ENCODE measurements around the gene EAF1.

Gene EAF1

DNA sequence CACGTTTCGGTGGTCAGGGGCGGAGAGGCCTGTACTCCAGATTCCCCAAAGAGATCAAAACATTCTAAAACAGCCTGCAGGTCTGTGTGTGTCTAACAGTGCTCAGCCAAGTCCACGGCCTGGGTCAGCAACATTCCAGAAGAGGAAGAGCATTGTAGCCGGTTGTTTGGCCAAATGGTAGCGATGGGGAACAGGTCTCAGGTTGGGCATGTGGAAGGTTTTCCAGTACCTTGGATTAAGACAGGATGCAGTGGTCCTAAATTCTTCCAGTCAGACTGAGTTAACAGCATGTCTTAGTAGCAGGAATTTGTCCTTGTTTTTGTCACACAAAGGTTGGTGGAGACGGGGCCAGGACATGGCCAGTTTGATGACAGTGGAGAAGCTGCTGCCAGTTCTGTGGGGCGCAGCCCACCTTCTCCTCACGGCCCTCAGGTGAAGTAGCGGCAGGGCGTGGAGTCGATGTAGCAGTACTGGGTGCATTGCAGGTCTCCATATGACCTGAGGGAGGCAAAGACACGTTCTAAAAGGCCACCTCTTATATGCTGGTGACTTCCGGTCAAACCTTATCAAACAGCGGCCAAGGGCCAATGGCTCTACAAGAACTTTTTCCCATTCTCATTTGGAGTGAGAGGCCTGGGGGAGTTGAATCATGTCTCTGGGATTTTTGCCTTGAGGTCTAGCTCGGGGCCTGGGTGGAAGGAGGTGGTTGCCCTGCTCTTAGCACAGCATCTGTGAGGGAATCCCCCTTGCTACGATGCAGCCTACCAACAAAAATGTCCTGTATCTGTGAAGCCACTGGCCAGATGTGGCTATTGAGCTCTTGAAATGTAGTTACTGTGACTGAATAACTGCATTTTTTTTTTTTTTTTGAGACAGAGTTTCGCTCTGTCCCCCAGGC lies 24.1 kb downstream of the EAF1 start:
- ChIA-PET POLR2A (no interaction called here), CTCF (interaction anchor here (1.0 kb wide), 1 partner anchor 46 kb away, joined by 3 read pairs; no protein-coding TSS in a partner anchor)

DNA sequence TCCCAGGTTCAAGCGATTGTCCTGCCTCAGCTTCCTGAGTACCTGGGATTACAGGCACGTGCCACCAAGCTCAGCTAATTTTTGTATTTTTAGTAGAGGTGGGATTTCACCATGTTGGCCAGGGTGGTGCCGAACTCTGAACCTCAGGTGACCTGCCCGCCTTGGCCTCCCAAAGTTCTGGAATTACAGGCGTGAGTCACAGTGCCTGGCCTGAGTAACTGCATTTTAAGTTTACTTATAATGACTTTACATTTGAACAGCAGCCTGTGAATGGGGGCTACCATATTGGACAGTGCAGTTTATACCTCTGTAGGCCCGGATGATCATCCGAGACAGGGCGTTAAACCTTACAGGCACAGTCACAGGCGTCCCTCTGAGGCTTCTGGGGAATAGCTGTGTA lies 24.8 kb downstream of the EAF1 start:
- ChIA-PET CTCF (interaction anchor here (1.0 kb wide), 1 partner anchor 47 kb away, joined by 3 read pairs; no protein-coding TSS in a partner anchor), POLR2A (no interaction called here)
- no peak overlapping the region for H3K4me3 ChIP-seq (ENCODE audit: low read depth, low read length)
- TF ChIP-seq, protein P1, sequence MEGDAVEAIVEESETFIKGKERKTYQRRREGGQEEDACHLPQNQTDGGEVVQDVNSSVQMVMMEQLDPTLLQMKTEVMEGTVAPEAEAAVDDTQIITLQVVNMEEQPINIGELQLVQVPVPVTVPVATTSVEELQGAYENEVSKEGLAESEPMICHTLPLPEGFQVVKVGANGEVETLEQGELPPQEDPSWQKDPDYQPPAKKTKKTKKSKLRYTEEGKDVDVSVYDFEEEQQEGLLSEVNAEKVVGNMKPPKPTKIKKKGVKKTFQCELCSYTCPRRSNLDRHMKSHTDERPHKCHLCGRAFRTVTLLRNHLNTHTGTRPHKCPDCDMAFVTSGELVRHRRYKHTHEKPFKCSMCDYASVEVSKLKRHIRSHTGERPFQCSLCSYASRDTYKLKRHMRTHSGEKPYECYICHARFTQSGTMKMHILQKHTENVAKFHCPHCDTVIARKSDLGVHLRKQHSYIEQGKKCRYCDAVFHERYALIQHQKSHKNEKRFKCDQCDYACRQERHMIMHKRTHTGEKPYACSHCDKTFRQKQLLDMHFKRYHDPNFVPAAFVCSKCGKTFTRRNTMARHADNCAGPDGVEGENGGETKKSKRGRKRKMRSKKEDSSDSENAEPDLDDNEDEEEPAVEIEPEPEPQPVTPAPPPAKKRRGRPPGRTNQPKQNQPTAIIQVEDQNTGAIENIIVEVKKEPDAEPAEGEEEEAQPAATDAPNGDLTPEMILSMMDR (IDR thresholded peaks at IDR 0.05; ENCODE audit: insufficient read depth, low read length, missing control alignments), result no peak
- DNase-seq (ENCODE audit: low read depth, low spot score), result no peak

More for the DNA sequence above, 24.1 kb downstream of the EAF1 start:
- TF ChIP-seq, protein P1 (IDR thresholded peaks at IDR 0.05; ENCODE audit: insufficient read depth, low read length, missing control alignments), result no peak
- no peak overlapping the region for H3K4me3 ChIP-seq (ENCODE audit: low read depth, low read length)
- DNase-seq (ENCODE audit: low read depth, low spot score), result no peak

DNA sequence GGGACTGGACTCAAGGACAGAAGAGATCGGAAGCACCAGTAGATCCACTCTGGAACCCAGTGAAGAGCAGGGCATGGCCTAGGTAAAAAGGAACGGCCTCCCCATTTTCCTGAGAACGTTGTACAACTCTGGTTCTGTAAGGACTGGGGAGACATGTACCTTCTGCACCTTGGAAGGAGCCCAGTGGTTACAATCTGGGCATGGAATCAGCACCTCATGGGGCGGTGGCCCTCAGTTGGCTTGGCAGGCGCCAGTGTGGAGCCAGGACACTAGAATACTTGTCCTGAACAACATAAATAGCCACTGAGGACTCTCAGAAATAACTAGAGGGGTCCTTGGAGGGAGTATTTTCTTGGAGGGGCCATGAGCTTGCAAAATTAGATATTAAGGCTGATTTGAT lies 25.6 kb downstream of the EAF1 start:
- POLR2A ChIA-PET, result no interaction called here
- no peak for DNase-seq (ENCODE audit: low read depth, low spot score)
- CTCF ChIA-PET, result no interaction called here
- no peak overlapping the region for H3K4me3 ChIP-seq (ENCODE audit: low read depth, low read length)
- TF ChIP-seq, protein P1 (IDR thresholded peaks at IDR 0.05; ENCODE audit: insufficient read depth, low read length, missing control alignments), result no peak

DNA sequence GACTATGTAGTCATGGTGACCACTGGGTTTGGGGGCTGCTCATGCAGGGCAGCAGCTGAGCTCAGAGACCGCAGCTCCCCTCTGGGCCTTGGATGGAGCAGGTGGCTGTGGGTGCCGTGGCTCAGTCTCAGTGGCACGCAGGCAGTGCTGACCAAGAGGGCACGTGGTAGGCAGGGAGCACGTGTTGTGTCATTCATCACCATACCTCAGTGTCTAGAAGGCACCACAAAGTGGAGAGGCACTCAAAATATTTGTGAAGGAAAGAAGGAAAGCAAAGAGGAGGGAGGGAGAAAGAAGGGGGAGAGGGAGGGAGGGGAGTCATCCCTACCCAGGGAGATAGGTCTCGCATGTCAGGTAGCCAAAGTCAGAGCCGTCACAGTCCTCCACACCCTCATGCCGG lies 26.1 kb downstream of the EAF1 start:
- POLR2A ChIA-PET, result no interaction called here
- H3K4me3 ChIP-seq (ENCODE audit: low read depth, low read length), result no peak overlapping the region
- CTCF ChIA-PET, result no interaction called here
- TF ChIP-seq, protein P1 (IDR thresholded peaks at IDR 0.05; ENCODE audit: insufficient read depth, low read length, missing control alignments), result no peak
- no peak for DNase-seq (ENCODE audit: low read depth, low spot score)

GRCh38 chr3:15453991-15454625 lies 26.7 kb downstream of the EAF1 start:
- no peak for DNase-seq (ENCODE audit: low read depth, low spot score)
- TF ChIP-seq, protein P1 (IDR thresholded peaks at IDR 0.05; ENCODE audit: insufficient read depth, low read length, missing control alignments), result no peak
- H3K4me3 ChIP-seq (ENCODE audit: low read depth, low read length), result no peak overlapping the region
- CTCF ChIA-PET, result no interaction called here
- POLR2A ChIA-PET, result no interaction called here

DNA sequence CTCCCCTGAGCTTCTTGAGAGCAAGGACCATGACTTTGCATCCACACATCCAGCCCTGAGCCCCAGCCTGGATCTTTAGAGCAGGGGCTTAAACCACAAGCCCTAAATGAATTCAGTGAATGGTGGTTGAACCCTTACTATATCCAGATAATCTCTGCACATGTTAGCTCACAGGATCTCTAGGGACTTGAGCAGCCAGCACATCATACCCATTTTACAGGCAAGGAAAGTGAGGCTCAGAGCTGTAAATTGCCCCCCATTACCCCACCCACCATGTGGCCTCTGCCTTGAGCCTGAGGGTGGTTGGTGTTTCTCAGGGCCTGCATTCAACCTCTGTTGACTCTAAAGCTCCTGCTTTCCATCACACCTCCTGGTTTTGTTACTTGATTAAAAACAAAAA lies 27.6 kb downstream of the EAF1 start:
- TF ChIP-seq, protein P1 (IDR thresholded peaks at IDR 0.05; ENCODE audit: insufficient read depth, low read length, missing control alignments), result no peak
- DNase-seq (ENCODE audit: low read depth, low spot score), result no peak
- CTCF ChIA-PET, result no interaction called here
- POLR2A ChIA-PET, result no interaction called here
- no peak overlapping the region for H3K4me3 ChIP-seq (ENCODE audit: low read depth, low read length)

Data from AG04449 (cell line).